Hypothalamus (tissue), 51 donors: ENCODE results near the gene TBPL2.
"Not testable (repeated sequence)": the region's sequence is repeated elsewhere in the genome, so short reads cannot be mapped to it uniquely, and the experiment has no call there.

ENCODE experiments used
- DNase-seq, 51 donors: peaks; one replicate each; lab custom pipeline; 2025; lab: John Stamatoyannopoulos, UW

TBPL2 gene

DNA sequence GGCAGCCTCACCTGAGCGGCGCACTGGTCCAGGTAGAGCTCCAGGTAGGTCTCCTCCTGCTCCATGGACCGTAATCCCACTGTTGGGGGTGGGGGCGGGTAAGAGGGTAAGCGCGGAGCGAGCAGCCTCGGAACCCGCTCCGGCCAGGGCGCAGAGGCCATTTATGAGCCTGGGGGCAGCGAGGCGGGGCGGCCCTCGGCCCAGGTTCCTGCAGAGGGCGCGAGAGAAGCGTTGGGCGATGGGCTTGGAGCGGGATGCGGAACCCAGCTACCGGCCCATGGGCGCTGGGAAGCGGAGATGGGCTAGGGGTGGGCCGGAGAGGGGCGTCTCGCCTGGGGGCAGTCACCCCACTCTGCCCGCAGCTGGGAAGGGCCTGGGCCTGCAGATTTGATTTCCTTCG is at the start of gene TBPL2:
TSS of gene TBPL2 (minus strand) at position 232 of the 400 bp plus-strand sequence. CDS start at position 65, 167 bp downstream.
- DNase-seq = no peak

DNA sequence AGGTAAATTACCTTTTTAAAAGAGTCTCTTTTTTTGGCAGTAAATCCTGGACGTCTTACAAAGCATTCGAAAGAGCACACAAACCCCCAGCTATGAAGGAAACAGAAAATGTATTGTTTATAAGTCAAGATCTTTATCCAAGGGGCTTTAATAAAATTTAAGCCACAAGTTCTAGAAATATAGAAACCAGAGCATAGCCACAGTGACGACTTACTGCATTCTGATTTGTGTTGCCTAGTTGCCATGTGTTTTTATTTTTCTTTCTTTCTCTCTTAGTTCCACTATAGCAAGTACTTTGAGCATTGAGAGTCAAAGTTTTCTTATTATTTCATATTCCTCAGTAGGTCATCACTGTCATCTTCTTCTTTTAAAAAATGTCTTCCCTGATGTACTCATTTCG is 47.8 kb upstream of the TBPL2 start:
- DNase-seq = no peak

DNA sequence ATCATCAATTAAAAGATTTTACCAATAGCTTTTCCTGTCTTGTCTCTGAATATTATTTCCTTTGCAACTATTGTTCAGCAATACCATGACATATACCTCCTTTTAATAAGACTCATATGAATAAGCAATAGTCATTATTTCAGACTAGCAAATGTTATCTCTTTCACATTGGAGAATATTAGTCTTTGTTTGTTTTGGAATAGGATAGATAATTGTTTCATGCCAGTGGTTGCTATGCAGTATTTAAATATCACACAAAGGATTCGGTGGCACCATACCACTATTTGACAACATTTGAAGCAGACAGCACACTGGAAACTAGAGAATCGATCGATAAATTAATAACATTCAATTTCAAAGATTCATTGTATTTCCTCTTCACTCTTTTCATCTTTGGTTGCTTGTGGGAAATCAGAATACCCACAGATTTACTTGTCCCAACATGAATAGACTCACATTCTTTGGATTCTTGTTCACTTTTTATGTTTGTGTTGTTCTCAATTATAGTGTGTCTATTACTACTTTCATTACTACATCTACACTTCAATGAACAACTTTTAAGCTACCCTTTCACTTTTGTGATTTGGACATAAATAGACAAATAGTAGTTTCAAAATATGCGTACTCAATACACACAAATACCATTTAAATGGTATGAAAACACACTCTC is 42.7 kb upstream of the TBPL2 start:
- DNase-seq = no peak

DNA sequence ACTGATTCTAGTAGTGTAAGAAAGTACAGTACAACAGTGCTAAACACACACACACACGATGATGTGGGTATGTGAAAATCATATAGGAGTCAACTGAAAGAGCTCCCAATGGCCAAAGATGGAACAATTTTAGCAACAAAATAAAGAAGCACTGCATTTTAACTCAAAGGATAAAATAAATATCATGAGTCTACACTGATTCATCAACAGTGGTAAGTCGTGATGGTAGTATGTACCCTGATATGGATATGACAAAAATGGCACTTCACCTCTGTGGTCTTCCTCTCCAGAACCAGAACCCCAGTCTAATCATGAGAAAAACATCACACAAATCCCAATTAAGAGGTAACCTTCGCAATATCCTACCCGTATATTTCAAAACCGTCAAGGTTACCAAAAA is 41.4 kb upstream of the TBPL2 start:
- no peak for DNase-seq

DNA sequence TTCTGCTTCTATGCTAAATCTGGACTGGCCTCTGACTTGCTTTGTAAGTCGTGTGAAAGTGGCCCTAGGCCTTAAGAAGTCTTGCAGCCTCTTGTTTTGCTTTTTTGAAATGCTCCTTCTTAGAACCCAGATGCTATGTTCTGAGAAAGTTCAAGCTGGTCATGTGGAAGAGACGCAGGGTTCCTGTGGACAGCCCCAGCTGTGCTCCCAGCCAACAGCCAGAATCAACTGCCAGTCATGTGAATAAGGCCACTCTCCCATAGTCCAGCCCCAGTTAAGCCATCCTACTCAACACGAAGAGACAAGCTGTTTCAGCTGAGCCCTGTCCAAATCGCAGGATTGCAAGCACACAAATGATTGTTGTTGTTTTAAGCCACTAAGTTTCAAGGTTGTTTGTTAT is 37.3 kb upstream of the TBPL2 start:
- no peak for DNase-seq

DNA sequence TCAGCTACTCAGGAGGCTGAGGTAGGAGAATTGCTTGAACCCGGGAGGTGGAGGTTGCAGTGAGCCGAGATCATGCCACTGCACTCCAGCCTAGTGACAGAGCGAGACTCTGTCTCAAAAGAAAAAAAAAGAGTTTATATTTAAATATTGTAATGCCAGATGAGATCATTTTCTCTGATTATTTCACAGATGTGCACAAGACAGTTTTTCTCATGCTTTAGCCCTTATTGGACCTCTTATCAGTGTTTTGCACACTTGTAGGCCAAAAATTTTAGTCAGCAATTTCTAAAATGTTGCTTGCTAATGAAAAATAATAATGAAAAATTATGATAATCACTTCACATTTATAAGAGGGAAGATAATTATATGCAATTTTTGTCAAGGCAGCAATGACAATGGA is 36.0 kb upstream of the TBPL2 start:
- DNase-seq = not testable (repeated sequence)

DNA sequence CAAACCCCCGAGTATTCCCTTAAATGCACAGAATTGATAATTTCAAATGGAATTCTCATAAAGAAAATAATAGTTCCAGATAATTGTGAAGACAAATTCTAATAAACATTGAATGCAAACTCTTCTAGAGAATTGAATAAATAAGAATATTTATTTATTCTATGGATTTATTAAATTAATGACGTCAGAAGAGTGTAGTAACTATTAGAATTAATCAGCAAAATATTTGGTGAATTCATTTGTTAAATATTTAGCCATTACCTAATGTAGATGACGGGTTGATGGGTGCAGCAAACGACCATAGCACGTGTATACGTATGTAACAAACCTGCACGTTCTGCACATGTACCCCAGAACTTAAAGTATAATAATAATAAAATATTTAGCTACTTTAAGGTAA is 33.4 kb upstream of the TBPL2 start:
- no peak for DNase-seq

DNA sequence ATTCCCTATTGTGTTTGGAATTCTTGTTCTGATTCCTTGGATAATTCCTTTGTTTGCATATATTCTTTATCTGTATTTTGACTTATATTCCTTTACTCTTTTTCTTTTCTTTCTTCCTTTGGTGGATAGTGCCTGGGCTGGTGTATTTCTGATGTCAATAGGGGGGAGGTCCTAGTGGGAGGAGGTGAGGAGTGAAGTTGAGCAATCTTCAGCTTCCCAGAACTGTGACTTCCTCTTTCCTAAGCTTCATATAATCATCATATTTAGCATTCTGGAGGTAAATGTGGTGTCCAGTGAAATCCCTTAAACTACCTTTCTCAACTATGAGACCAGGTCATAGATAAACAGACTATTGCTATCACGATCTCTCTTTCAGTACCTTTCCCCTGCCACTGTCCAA is 29.6 kb upstream of the TBPL2 start:
- no peak for DNase-seq

DNA sequence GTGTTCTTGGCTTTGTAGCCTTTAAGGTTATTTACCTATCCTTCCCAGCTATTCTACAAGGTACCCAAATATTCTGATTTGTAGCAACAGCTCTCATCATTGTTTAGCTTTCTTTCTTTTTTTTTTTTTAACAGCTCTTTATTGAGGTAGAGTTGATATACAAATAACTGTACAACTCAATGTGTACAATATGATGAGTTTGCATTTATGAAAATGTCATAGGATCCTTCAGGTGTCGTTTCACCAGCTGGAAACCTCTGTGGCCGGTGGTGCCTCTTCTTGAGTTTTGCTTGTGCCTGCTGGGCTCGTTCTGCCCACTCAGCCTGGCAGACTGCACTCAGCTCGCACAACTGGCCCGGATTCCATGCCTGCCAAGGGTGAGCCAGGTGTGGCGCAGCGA is 26.9 kb upstream of the TBPL2 start:
- DNase-seq = no peak

DNA sequence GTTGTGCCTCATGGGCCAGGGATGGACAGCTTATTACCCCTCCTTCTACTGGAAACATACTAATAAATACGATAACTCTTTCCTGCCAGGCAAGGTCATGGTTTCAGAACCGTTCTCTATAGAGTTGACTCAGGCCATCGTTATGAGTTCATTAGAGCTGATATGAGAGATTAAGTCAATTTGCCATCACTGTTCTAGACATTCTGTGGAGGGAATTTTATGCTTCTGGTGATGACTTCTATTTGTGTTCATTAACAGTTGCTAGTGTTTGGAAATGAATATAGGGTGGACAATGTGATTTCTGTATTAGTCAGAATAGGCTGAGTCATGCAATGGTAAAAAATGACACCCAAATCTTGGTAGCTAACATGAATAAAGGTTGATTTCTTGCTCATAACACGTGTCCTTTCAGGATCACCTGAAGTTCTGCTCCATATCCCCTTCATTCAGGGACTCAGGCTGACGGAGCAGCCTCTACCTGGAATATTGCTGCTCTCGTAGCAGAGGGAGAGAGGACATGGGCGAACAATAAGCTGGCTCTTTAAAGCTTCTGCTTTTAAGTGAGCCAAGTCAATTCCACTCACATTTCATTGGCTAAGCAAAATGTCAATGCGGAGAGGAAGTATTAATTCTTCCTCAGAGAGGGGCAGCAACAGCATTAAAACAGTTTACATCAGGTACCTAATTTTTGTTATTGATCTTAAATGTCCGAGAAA is 18.5 kb upstream of the TBPL2 start:
- no peak for DNase-seq

DNA sequence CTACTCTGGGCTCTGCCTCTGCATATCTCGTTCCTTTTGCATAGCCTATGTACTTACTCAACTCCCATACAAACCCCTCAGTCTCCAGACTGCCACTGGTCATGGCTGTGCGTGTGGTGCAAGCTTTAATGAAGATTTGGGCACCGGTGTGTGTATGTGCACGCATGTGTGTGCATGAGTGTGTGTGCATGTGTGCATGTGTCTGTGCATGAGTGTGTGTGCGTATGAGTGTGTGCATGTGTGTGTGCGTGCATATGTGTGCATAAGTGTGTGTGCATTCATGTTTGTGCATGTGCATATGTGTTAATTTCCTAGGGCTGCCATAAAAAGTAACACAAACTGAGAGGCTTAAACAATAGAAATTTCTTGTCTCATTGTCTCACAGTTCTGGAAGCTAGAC is 17.1 kb upstream of the TBPL2 start:
- no peak for DNase-seq

DNA sequence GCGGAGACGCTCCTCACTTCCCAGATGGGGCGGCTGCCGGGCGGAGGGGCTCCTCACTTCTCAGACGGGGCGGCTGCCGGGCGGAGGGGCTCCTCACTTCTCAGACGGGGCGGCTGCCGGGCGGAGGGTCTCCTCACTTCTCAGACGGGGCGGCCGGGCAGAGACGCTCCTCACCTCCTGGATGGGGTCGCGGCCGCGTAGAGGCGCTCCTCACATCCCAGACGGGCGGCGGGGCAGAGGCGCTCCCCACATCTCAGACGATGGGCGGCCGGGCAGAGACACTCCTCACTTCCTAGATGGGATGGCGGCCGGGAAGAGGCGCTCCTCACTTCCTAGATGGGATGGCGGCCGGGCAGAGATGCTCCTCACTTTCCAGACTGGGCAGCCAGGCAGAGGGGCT is 16.0 kb upstream of the TBPL2 start:
- not testable (repeated sequence) for DNase-seq

DNA sequence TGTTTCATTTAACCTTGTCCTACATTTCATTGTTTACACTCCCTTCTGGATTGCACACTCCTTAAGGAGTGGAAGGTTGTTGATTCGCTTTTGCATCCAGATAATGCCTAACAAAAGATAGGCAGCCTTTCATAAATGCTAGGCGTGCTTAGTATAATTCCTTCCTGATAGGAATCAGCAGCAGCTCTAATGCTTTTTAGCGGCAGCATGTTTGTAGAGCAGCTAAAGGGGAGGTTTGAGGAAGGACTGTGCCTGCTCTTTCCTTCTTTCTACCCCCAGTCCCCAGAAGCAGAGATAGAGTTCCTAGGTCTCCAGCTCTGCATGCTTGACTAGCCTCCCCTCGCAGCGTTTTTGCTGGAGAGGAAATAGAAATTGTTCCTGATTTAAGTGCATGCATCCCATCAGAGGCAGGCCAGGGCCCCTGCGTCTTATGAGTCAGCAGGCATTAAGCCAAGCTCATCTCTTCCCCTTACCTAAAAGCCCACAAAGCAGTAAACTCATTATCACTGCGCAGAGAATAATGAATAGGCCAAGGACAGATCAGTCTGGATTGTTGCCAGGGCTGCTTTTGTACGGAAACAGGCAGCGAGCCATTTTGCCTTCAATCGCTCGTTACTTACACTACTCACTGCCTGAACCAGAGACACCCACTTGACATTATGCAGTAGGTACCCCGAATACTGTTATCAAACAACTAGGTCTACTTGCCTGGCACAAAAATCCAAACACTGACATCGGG is 14.0 kb upstream of the TBPL2 start:
- DNase-seq = peak in 26 of 51 donors; percentile 4 to 70 (median 17)

DNA sequence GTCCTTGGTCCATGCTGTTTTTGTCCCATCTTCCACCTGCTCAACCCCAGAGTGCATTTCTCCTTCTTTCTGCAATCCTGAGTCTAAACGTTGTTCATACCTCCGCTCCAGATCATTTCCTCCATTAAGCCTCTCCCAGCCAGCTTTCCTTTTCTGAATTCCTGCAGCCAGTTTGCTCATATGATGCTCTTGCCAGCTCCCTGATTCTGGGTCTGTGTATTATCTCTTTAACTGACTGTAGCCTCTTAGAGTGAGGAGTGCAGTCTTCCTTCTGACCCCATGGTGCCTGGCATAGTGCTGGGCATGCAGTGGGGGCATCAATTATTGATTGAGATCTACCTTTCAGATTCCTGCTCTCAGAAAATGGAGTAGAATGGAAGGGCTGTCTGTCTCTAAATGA is 11.5 kb upstream of the TBPL2 start:
- no peak for DNase-seq

DNA sequence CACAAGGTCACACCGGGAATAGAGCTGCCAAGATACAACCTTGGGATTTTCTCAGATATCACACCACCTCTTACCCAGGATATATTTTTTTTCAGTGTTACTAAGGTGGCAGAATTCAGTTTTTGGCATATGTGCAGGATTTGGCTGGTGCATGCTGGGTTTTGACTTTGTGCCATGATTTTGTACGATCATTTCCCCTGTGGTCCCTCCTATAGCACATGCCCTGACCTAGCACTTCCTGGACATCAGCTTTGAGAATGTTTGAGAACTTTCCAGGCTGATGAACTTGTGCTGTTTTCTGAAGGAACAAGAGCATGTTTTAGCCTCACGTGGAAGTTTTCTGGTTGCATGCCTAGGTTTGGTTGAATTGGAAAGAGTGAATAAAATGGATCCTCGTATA is 11.0 kb upstream of the TBPL2 start:
- no peak for DNase-seq

DNA sequence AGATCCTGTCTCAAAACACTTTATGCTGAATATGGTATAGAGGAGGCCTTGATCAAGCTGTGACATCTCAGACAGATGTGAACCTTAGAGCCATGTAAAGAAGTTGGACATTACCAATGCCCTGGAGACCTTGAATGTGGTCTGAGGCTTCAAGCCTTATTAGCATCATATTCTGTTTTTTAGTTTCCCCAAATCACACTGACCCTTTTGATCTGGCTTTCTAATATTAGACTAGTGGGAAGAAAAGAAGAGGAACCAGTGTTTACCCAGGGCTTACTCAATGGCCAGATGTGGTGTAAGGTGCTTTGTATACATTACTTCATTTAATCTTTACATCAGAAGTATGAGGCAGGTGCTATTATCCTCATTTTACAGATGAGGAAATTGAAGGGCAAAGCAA is 10.6 kb upstream of the TBPL2 start:
- DNase-seq = no peak

DNA sequence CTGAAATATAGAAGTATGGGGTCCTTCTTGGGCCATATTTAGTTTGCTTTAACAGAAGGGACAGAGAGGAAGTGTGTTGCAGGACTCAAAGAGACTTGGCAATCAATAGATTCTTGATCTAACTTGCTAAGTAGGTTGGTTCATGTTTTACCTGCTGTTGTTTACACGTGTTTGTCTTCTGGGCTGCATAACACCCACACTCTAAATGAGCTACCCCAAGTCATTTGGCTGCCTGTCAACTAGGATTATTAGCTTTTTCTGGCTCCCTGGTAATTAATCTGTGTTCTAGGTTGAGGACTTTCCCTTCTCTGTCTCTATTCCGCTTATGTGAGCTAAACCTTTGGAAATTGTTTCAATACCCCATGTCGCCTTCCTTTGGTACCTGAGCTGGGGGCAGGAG is 10.1 kb upstream of the TBPL2 start:
- no peak for DNase-seq

DNA sequence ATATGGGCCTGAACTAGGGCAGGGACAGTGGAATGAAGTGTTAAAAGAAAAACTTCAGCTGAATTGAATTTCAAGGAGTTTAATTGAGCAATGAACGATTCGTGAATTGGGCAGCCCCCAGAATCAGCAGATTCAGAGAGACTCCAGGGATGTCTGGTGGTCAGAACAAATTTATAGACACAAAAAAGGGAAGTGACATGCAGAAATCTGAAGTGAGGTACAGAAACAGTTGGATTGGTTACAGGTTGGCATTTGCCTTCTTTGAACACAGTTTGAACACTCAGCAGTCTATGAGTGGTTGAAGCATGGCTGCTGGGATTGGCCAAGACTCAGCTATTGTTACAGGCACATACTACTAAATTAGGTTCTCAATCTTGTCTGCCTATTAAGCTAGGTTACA is 9.7 kb upstream of the TBPL2 start:
- no peak for DNase-seq

DNA sequence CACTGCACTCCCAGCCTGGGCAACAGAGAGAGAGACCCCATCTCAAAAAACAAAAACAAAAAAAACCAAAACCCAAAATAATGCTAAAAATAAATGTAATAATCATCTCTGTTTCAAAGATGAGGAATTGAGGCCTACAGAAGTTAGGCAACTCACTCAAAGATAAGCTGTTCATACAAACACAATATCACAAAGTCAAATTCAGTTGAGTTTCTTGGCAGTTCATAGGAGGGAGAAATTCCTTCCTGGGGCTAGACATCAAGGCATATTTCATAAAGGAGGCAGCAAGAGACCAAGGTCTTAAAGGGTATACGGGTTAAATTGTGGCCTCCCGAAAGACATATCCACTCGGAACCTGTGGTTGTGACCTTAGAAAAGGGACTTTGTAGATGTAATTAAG is 8.7 kb upstream of the TBPL2 start:
- DNase-seq = no peak

DNA sequence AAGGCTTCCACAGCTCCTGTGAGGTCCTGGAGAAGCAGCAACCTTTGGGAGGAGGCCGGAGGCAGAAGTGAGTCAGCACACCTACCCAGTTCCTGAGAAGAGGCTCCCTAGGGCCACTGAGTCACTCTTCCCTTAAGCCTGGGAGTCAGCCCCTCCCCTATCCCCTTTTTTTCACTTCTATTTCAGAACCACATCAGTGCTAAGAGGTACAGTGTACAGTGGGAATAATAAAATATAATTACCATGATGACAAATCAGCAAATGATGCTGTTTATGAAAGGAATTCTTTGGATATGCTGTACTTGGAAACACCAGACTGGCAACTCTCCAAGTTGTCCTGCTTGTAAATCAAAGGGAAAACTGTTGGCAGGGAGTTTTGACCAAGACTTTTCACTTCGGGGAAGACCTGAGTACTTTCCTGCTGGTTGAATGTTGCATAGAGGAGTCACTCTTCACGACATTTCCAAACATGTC is 7.8 kb upstream of the TBPL2 start:
- peak in 1 of 51 donors; percentile 4 for DNase-seq

DNA sequence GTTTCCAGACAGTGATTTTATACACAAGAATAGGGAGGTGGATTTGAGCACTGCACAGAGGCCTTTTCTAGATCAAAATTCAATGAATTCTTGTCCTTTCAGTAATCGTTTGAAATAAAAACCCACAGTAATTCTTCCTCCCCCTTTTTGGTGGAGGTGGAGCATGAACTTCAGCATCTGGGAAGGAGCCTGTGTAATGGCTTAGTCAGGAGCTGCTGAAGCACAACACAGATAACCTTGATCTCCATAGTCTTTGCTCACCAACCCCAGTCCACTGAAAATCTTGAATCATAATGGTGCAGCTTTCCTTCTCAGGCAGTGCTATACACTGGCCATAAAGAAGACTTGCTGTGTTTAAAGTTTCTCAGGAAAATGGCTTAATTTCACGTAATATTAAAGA is 6.4 kb upstream of the TBPL2 start:
- peak in 1 of 51 donors; percentile 20 for DNase-seq
